IPS DF 6.9 (cell line): ENCODE measurements around the gene ADGRV1.

Experiments
- DNase-seq: peaks from one replicate; pipeline ENCODE4 v3.0.0-alpha.2; 2013; ENCODE audit warnings: low read depth, low spot score
- H3K27ac ChIP-seq: one replicate; pipeline ENCODE4 v1.5.1; 2013; ENCODE audit warnings: low read length, control low read depth
- H3K27me3 ChIP-seq: 2 replicates; pipeline ENCODE4 v1.6.1; 2013; ENCODE audit warnings: mild to moderate bottlenecking, low read length; ENCODE audit not compliant: control insufficient read depth, insufficient read depth
- H3K36me3 ChIP-seq: 2 replicates; pipeline ENCODE4 v1.6.1; 2013; ENCODE audit warnings: low read length; ENCODE audit not compliant: control insufficient read depth, insufficient read depth
- H3K4me1 ChIP-seq: 2 replicates; pipeline ENCODE4 v1.6.1; 2013; ENCODE audit warnings: low read length; ENCODE audit not compliant: control insufficient read depth, insufficient read depth
- H3K4me3 ChIP-seq: 2 replicates; pipeline ENCODE4 v1.5.1; 2013; ENCODE audit warnings: mild to moderate bottlenecking, low read length
- H3K9me3 ChIP-seq: 2 replicates; pipeline ENCODE4 v1.6.1; 2013; ENCODE audit warnings: low read length, inconsistent platforms; ENCODE audit not compliant: control insufficient read depth, insufficient read depth
- whole genome bisulfite sequencing: extraction: QIAGEN DNeasy Blood & Tissue Kit; methylation state at CpG from one replicate; pipeline ENCODE4 v1.1.7; 2013; ENCODE audit warnings: mixed read lengths, missing lambda C conversion rate; ENCODE audit not compliant: insufficient read length, insufficient coverage; 5-methylcytosine and 5-hydroxymethylcytosine counted together

ADGRV1 gene

GRCh38 chr5:90558344-90559192 lies at the start of gene ADGRV1:
Gene ADGRV1 (plus strand): TSS chr5:90558797. CDS start chr5:90558896, 99 bp downstream.
- no peaks in the 10 kb centered on the region for H3K27me3 ChIP-seq
- no peaks in the 10 kb centered on the region for H3K36me3 ChIP-seq
- no peaks in the 10 kb centered on the region for H3K9me3 ChIP-seq
- peak within 1 kb of the TSS; percentile 79 for H3K4me3 ChIP-seq
- H3K4me1 ChIP-seq, result no peaks in the 10 kb centered on the region; the same call in 1 of the 2 replicates
- no CpG with 5 or more reads among the region's 60 CpGs for WGBS
- DNase-seq, result peak; percentile 96
- H3K27ac ChIP-seq, result no peak within 1 kb of the TSS

GRCh38 chr5:90510438-90510837 lies 48.2 kb upstream of the ADGRV1 start:
- H3K27me3 ChIP-seq, result no peaks in the 10 kb centered on the region
- H3K36me3 ChIP-seq, result peaks cover 13% of the 10 kb centered on the region; the same call in 1 of the 2 replicates
- no peaks in the 10 kb centered on the region for H3K9me3 ChIP-seq
- no CpG with 5 or more reads among the region's 1 CpG for WGBS
- no peak overlapping the region for H3K27ac ChIP-seq
- H3K4me3 ChIP-seq, result no peak overlapping the region
- DNase-seq, result no peak
- H3K4me1 ChIP-seq, result no peaks in the 10 kb centered on the region

- WGBS, result no CpG with 5 or more reads among the region's 3 CpGs
- Histone ChIP-seq H3K4me3 (no peak overlapping the region), H3K9me3 (no peaks in the 10 kb centered on the region), H3K27ac (no peak overlapping the region), H3K4me1 (no peaks in the 10 kb centered on the region), H3K36me3 (peaks cover 7% of the 10 kb centered on the region; the same call in 1 of the 2 replicates), H3K27me3 (no peaks in the 10 kb centered on the region)
- no peak for DNase-seq
Measured at GRCh38 chr5:90514520-90514919, 44.1 kb upstream of the ADGRV1 start.

GRCh38 chr5:90518661-90519060 lies 39.9 kb upstream of the ADGRV1 start:
- DNase-seq, result no peak
- H3K36me3 ChIP-seq, result 0 out of 2 replicates have a peak, but pooled peaks cover 5% of the 10 kb centered on the region

GRCh38 chr5:90519081-90519480 lies 39.5 kb upstream of the ADGRV1 start:
- no peak for DNase-seq
- 0 out of 2 replicates have a peak, but pooled peaks cover 5% of the 10 kb centered on the region for H3K36me3 ChIP-seq
- no peak overlapping the region for H3K27ac ChIP-seq
- H3K4me3 ChIP-seq, result no peak overlapping the region
- no CpG with 5 or more reads among the region's 7 CpGs for WGBS
- H3K4me1 ChIP-seq, result no peaks in the 10 kb centered on the region
- no peaks in the 10 kb centered on the region for H3K9me3 ChIP-seq
- no peaks in the 10 kb centered on the region for H3K27me3 ChIP-seq

More at GRCh38 chr5:90518661-90519060, 39.9 kb upstream of the ADGRV1 start:
- Histone ChIP-seq H3K27ac (no peak overlapping the region), H3K4me1 (no peaks in the 10 kb centered on the region), H3K9me3 (no peaks in the 10 kb centered on the region), H3K4me3 (no peak overlapping the region), H3K27me3 (no peaks in the 10 kb centered on the region)

- no peak overlapping the region for H3K27ac ChIP-seq
- no peak for DNase-seq
- WGBS, result no CpG with 5 or more reads among the region's 18 CpGs
Measured at GRCh38 chr5:90528601-90529193, 29.9 kb upstream of the ADGRV1 start.

GRCh38 chr5:90529194-90529938 lies 29.2 kb upstream of the ADGRV1 start, which contains the start of gene LYSMD3:
Gene LYSMD3 (minus strand): TSS chr5:90529584. CDS start chr5:90525289, 4,295 bp downstream.
- DNase-seq, result peak; percentile 90
- H3K4me1 ChIP-seq, result no peaks in the 10 kb centered on the region
- no peaks in the 10 kb centered on the region for H3K9me3 ChIP-seq
- no peaks in the 10 kb centered on the region for H3K36me3 ChIP-seq
- H3K4me3 ChIP-seq, result peak within 1 kb of the TSS; percentile 94
- no CpG with 5 or more reads among the region's 64 CpGs for WGBS
- H3K27ac ChIP-seq, result no peak within 1 kb of the TSS
- no peaks in the 10 kb centered on the region for H3K27me3 ChIP-seq

More at GRCh38 chr5:90528601-90529193, 29.9 kb upstream of the ADGRV1 start:
- Histone ChIP-seq H3K27me3 (no peaks in the 10 kb centered on the region), H3K36me3 (no peaks in the 10 kb centered on the region), H3K9me3 (no peaks in the 10 kb centered on the region), H3K4me1 (no peaks in the 10 kb centered on the region), H3K4me3 (peak overlapping the region; percentile 94)

- Histone ChIP-seq H3K27ac (no peak overlapping the region), H3K36me3 (no peaks in the 10 kb centered on the region), H3K27me3 (no peaks in the 10 kb centered on the region), H3K4me3 (peak overlapping the region; percentile 94), H3K9me3 (no peaks in the 10 kb centered on the region), H3K4me1 (no peaks in the 10 kb centered on the region)
- no peak for DNase-seq
- WGBS, result no CpG with 5 or more reads among the region's 13 CpGs
Measured at GRCh38 chr5:90529939-90530677, 28.5 kb upstream of the ADGRV1 start.

- H3K27ac ChIP-seq, result no peak overlapping the region
- no peaks in the 10 kb centered on the region for H3K9me3 ChIP-seq
- no peaks in the 10 kb centered on the region for H3K36me3 ChIP-seq
- H3K4me1 ChIP-seq, result no peaks in the 10 kb centered on the region
- H3K4me3 ChIP-seq, result no peak overlapping the region
- H3K27me3 ChIP-seq, result no peaks in the 10 kb centered on the region
- DNase-seq, result no peak
- no CpG with 5 or more reads among the region's 9 CpGs for WGBS
Measured at GRCh38 chr5:90530736-90531487, 27.7 kb upstream of the ADGRV1 start.
